GM13976 (cell line): Measurements from ENCODE around the gene KERA.

Experiments
- DNase-seq: peaks from one replicate; pipeline ENCODE4 v3.0.0; 2012; ENCODE audit warnings: low spot score
- in situ Hi-C: fragments of 300-500 bp; cut with MboI; formaldehyde crosslinking; loops from one replicate; pipeline ENCODE4 v1.12.0; 2022; ENCODE audit warnings: low sequenced_read_pairs, mixed read lengths, inconsistent platforms; ENCODE audit not compliant: unreplicated experiment
- TF ChIP-seq, protein P1 (sequence below): IDR thresholded peaks from 2 replicates; pipeline ENCODE4 v1.5.1; 2012; ENCODE audit warnings: borderline replicate concordance, mild to moderate bottlenecking; ENCODE audit not compliant: insufficient read depth; ENCODE audit errors: extremely low read depth, missing control alignments, control extremely low read depth

The KERA gene

DNA sequence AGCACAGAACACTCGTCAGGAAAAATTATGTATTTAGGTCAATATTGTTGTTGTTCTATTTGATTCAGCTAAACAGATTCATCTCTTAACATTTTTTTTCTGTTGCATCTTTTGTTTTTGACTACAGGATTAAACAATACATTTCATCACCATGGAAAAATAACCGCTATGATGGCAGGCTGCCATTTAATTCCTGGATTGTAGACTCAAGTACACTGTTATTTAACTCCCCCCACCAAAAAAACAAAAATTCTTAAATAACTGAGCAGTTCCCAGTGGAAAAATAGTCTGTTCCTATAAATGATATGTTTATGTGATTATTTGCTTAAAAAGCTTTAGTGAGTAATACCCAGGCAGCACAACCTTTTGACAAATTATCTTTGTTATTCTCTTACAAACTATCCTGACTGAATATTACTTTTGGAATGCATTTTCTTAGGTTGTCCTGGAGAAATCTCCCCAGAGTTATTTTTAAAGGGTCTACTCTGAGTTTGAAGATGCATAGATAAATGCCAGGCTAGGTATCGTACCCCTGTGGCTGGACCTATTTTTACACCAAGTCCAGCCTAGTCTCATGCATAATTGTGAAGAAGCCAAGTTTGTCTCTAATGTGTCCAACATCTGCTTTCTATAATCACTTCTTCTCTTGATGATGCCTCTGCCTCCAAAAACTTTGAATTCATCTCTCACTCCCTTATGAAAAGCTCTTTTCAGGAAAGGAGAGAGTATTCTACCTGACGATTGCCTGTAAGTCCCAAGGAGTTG, 3.7 kb downstream of the KERA start:
- in situ Hi-C loops = no loop called here
- TF ChIP-seq, protein P1, sequence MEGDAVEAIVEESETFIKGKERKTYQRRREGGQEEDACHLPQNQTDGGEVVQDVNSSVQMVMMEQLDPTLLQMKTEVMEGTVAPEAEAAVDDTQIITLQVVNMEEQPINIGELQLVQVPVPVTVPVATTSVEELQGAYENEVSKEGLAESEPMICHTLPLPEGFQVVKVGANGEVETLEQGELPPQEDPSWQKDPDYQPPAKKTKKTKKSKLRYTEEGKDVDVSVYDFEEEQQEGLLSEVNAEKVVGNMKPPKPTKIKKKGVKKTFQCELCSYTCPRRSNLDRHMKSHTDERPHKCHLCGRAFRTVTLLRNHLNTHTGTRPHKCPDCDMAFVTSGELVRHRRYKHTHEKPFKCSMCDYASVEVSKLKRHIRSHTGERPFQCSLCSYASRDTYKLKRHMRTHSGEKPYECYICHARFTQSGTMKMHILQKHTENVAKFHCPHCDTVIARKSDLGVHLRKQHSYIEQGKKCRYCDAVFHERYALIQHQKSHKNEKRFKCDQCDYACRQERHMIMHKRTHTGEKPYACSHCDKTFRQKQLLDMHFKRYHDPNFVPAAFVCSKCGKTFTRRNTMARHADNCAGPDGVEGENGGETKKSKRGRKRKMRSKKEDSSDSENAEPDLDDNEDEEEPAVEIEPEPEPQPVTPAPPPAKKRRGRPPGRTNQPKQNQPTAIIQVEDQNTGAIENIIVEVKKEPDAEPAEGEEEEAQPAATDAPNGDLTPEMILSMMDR = no peak
- DNase-seq = no peak

DNA sequence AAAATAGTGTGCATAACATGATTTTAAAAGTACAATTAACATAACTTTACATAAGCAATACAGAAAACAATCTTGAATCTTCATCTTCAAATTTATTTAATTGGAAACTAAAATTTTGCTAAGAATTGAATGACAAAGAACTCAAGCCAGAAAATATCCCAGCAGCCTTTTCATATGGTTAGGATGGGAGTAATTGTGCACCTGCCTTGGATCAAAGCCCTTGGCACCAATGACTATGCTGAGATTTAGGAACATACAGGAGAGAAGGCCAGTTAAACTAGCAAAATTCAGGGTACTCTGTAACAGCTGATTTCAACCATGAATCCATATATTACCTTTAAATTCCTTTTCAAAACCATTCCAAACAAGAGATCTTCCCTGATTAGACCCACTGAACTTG, 5.8 kb downstream of the KERA start:
- in situ Hi-C loops = no loop called here
- TF ChIP-seq, protein P1 = no peak
- no peak for DNase-seq

DNA sequence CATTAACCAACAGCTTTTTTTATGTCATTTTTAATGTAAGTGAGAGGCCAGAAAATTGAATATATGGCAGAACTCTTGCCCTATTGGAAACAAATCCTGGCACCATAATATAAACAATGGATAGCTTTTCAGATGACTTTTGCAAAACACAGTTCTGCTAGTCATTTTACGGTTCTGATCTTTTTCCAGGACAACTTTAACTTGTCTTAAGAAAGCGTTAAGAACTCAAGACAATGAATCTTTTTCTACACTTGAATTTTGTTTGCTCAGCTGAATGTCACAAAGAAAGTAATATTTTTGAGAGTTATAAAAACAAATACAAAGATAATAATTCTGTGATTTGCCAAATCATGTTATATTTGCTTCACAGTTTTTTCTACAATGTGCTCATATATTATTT, 13.2 kb downstream of the KERA start:
- no peak for DNase-seq
- TF ChIP-seq, protein P1 = no peak
- in situ Hi-C loops = no loop called here

DNA sequence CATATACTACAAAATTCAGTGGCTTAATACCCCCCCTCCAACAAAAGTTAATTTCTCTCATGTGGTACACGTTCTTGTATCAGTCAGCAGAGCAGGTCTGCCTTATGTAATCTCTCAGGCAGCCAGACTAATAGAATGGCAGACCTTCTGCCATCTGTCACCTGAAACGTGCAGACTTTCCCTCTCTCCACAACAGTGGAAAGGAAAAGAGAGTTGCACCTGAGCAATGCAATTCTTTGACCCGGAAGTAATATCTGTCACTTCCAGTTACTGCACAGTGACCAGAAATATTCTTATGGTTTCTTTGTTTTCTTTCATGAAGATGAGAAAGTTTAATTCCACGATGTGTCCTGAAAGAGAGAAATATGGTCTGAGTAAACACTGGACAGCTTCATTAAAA, 14.4 kb downstream of the KERA start:
- in situ Hi-C loops = no loop called here
- TF ChIP-seq, protein P1 = no peak
- no peak for DNase-seq

DNA sequence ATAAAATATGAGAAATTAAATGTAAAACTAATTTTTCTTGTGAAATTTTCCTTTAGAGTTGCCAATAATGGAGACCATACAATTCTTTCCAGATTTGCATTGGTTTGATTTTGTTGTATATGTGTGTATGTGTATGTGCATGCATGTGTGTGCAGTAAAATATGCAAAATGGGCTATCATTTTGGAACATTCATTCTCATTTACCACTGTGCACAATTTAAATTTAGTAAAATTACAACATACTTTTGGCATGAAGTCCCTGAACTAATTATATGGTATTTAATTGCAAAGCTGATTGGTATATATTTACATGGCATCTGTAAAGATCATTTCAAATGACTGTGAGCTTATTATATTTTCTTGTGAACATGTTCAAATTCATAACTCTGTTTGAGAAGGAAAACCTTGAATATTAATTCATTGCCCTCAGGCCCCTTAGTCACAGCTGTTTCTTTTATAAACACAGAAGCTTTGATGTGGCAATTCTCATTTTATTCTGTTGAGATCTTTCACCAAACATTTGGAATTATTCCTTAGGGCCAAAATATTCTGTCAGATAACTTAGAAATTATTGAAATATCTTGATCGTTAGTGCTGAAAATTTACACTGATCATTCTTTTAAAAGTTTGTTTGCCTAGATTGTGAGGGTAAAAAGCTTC, 17.6 kb downstream of the KERA start:
- in situ Hi-C loops = no loop called here
- DNase-seq = no peak
- TF ChIP-seq, protein P1 = no peak

DNA sequence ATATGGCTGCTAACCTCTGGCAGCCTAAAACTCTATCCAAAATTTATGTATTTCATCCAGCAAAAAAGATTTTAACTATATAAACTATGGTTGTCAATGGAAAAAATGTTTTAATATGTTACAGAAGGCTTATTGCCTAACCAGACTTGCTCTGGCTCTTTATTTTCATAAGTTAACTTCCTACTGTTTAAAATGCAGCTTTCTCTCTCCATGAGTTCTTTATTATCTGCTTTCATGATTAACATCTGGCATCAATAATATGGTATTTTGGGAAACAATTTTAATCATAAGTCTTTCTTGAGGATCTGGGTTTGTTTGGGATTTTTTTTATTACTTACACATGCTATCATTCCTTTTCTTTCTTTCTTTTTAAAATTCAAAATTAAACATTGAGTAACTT, 20.5 kb downstream of the KERA start:
- in situ Hi-C loops = no loop called here
- no peak for DNase-seq
- TF ChIP-seq, protein P1 = no peak
